Ascending aorta (tissue), 2 donors: Measurements from ENCODE around the gene EDN2. TPM values are rescaled to one million over a fixed set of nuclear protein-coding genes. Genes with fewer than 3 reads are reported as not detected.

Experiments
- DNase-seq, 2 donors: peaks; one replicate each; pipeline ENCODE4 v3.0.0-alpha.2; 2019; ENCODE audit warnings: low spot score in 2 of 2
- H3K27ac ChIP-seq, 2 donors: fragments of 200-600 bp; sonication (generic); one replicate each; pipeline ENCODE4 v1.5.1; 2016 to 2017; ENCODE audit warnings: mild to moderate bottlenecking in 1 of 2
- H3K27me3 ChIP-seq: fragments of 200-600 bp; sonication (generic); one replicate; pipeline ENCODE4 v1.5.1; 2017
- H3K36me3 ChIP-seq, 2 donors: fragments of 200-600 bp; sonication (generic); one replicate each; pipeline ENCODE4 v1.5.1; 2016
- H3K4me1 ChIP-seq, 2 donors: fragments of 200-600 bp; sonication (generic); one replicate each; pipeline ENCODE4 v1.5.1; 2016 to 2017; ENCODE audit warnings: mild to moderate bottlenecking in 1 of 2
- H3K4me3 ChIP-seq, 2 donors: fragments of 200-600 bp; sonication (generic); one replicate each; pipeline ENCODE4 v1.5.1; 2016 to 2017; ENCODE audit warnings: mild to moderate bottlenecking in 1 of 2
- H3K9me3 ChIP-seq, 2 donors: fragments of 200-600 bp; sonication (generic); one replicate each; pipeline ENCODE4 v1.5.1; 2016
- intact Hi-C: fragments of 100-400 bp; cut with DNase I; formaldehyde crosslinking; loops from one replicate; pipeline ENCODE4 v1.15.1; 2023
- total RNA-seq: library from RNA; depleted of rRNA; stranded (reverse); fragments of >200 nt; gene quantifications from one replicate; pipeline ENCODE4 v1.1.0, GENCODE V29; 2016
- TF ChIP-seq, protein P1 (sequence below), 3 experiments: fragments of 200-600 bp in 2 of 3; fragments of 450-650 bp in 1 of 3; sonication (generic) in 2 of 3; IDR thresholded peaks; one replicate each; pipeline ENCODE4 v1.5.1; 2016 to 2019; ENCODE audit warnings: antibody characterized with exemption in 3 of 3, mild to moderate bottlenecking in 1 of 3, moderate library complexity in 1 of 3

The EDN2 gene
- total RNA-seq, 1 donor from 2014 or later, result not detected

DNA sequence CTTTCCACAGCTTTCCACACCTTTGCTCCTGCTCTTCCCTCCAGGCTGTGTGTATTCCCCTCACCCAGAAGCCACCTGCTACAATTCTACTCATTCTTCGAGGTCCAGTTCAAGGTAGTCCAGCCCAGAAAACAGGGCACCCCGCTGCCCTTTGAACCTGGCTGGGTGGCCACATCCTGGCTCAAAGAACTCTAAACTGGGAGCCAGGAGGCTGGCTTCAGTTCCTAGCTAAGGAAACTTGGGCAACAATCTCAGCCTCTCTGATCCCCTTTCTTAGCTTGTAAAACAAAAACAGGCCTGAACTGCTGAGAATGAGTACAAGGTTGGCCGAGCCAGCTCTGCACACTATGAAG lies 4.7 kb downstream of the EDN2 start:
- Histone ChIP-seq H3K36me3 (no peaks in the 10 kb centered on the region), H3K4me3 (no peak overlapping the region), H3K27me3 (no peaks in the 10 kb centered on the region), H3K4me1 (peaks cover 19 to 44% of the 10 kb centered on the region in 2 donors), H3K9me3 (no peaks in the 10 kb centered on the region), H3K27ac (peak overlapping the region; percentile 65 to 66)
- TF ChIP-seq, protein P1, sequence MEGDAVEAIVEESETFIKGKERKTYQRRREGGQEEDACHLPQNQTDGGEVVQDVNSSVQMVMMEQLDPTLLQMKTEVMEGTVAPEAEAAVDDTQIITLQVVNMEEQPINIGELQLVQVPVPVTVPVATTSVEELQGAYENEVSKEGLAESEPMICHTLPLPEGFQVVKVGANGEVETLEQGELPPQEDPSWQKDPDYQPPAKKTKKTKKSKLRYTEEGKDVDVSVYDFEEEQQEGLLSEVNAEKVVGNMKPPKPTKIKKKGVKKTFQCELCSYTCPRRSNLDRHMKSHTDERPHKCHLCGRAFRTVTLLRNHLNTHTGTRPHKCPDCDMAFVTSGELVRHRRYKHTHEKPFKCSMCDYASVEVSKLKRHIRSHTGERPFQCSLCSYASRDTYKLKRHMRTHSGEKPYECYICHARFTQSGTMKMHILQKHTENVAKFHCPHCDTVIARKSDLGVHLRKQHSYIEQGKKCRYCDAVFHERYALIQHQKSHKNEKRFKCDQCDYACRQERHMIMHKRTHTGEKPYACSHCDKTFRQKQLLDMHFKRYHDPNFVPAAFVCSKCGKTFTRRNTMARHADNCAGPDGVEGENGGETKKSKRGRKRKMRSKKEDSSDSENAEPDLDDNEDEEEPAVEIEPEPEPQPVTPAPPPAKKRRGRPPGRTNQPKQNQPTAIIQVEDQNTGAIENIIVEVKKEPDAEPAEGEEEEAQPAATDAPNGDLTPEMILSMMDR (IDR thresholded peaks at IDR 0.05), result no peak
- no peak for DNase-seq
- intact Hi-C loops, result no loop called here

DNA sequence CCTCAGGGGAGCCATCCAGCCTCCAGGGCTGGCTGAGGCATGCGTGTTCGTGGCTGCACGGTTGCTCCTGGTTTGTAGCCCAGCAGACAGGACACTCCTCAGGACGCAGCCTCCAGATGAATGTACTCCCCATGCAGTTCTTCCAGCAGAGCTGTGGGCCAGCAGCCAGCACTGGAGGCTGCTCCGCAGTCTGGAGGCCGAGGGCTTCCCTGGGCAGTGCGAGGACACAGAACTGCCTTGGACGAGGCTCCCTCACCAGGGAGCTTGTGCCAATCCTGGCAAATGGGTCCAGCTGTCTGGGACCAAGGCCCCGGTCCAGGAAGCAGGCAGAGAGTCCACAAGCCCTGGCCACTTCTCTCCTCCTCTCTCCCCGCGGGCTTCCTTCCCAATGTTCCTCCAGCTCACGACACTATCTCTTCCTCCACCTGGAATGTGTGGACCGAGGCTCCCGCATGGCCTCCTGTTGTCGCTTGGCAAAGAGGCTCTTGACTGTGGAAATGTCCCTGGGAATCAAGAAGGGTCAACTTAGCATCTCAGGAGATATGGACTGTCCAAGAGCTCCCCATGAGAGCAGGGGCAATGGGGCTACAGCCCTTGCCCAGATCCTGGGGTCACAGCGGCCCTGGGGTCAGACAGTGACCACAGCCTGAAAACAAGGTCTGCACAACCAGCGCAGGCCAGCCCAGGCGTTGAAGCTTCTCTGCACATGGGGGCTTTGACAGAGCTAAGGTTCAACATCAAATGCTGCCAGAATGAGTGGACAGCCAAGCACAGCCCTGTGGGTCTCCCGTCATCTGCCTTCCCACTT lies 5.3 kb downstream of the EDN2 start:
- Histone ChIP-seq H3K4me1 (peaks cover 20 to 44% of the 10 kb centered on the region in 2 donors), H3K27me3 (no peaks in the 10 kb centered on the region), H3K36me3 (no peaks in the 10 kb centered on the region), H3K4me3 (no peak overlapping the region), H3K9me3 (no peaks in the 10 kb centered on the region), H3K27ac (peak overlapping the region; percentile 65 to 66)
- intact Hi-C loops, result no loop called here
- no peak for DNase-seq
- TF ChIP-seq, protein P1 (IDR thresholded peaks at IDR 0.05), result no peak

DNA sequence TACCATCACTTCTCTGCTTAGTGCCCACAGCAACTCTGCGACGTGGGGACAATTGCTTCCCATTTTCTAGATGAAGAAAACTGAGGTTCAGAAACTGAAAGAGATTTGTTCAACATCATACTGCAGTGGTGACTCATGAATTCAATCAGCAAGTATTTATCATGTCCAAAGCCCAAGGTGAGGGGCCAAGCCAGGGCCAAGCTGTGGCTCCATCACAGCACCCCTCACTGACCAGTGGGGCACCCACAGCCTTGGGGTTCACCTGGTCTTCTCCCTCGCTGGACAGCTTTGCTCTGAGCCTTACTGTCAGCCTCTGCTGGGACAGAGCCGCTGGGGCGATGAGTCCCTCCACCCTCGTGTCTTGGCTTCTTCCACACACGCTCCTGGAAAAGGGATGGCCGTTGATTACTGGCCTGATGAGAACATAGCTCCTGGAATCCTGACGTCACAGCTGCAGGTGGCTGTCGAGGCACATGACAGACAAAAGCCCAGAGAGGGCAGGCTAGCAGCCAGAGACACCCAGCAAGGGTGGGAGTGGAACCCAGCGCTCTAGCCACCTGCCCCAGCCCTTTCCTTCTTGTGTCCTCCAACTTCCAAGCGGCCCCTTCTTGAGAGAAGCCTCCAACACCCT lies 6.2 kb downstream of the EDN2 start:
- H3K27ac ChIP-seq, result no peak overlapping the region
- intact Hi-C loops, result no loop called here
- H3K4me1 ChIP-seq, result peaks cover 19 to 49% of the 10 kb centered on the region in 2 donors

DNA sequence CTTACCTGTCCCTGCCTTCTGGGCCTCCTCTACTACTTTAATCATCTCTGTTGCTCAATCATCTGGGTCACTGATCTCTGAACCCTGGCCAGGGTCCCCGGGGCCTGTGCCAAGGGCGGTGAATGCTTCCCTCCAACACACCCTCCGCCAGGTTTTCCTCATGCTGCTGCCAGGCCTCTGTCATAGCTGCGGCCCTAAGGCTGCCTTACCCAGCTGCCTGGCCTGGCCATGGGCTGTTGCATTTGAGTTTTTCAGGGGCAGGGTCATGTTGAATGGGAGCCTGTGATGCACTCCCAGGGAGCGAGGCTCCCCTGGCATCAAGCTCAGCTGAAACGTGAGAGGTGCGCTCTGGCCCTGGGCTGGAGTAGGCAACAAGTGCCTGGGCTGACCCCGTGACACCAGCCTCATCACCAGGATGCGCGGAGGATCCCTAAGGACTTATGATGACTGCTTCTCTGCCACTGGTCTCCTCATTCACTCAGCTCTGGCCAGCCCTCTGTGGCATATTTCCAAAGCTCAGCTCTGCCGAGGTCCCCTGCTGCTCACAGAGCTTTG lies 7.6 kb downstream of the EDN2 start:
- Histone ChIP-seq H3K4me3 (no peak overlapping the region), H3K36me3 (no peaks in the 10 kb centered on the region), H3K9me3 (no peaks in the 10 kb centered on the region), H3K27ac (peak overlapping the region in 1 of 2 donors; percentile 86), H3K27me3 (no peaks in the 10 kb centered on the region), H3K4me1 (peaks cover 19 to 49% of the 10 kb centered on the region in 2 donors)
- TF ChIP-seq, protein P1 (IDR thresholded peaks at IDR 0.05), result no peak
- intact Hi-C loops, result no loop called here
- no peak for DNase-seq

More for the DNA sequence above, 6.2 kb downstream of the EDN2 start:
- no peak for DNase-seq
- TF ChIP-seq, protein P1 (IDR thresholded peaks at IDR 0.05), result no peak
- Histone ChIP-seq H3K9me3 (no peaks in the 10 kb centered on the region), H3K27me3 (no peaks in the 10 kb centered on the region), H3K4me3 (no peak overlapping the region), H3K36me3 (no peaks in the 10 kb centered on the region)

DNA sequence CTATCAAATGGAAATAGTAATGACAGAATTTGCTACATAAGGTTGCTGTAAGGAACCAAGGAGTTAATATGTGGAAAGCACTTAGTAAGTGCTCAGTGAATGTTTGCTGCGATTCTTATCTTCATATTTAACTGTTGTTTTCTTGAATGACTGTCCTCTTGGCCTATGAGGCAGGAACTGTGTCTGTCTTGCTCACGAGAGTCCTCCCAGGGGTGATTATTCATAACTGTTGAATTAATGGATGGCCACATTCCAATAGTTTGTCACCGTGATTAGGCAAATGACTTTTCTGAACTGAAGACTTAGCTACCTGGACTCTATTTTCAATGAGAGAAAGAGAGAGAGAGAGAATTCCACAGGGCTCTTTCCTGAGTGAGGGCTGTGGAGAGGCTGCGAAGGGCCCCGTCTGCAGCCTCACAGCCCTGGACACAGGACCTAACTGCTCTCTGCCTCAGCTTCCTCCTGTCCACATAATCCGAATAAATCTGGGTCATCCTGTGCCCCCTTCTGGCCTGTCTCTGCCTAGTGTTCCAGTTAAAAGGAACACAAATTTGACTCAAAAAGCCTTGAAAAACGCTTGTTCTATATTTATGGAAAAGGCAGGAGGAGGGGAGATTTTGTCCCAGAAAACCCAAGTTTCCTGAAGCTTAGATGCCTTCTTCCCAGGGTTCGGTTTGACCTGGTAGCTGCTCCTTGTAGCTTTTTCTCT lies 8.5 kb downstream of the EDN2 start:
- TF ChIP-seq, protein P1 (IDR thresholded peaks at IDR 0.05), result no peak

More for the DNA sequence above, 8.5 kb downstream of the EDN2 start:
- Histone ChIP-seq H3K9me3 (no peaks in the 10 kb centered on the region), H3K36me3 (no peaks in the 10 kb centered on the region), H3K27ac (peak overlapping the region; percentile 86 to 90), H3K27me3 (no peaks in the 10 kb centered on the region), H3K4me3 (no peak overlapping the region), H3K4me1 (peaks cover 19 to 49% of the 10 kb centered on the region in 2 donors)
- intact Hi-C loops, result no loop called here
- no peak for DNase-seq
